CD4-positive, alpha-beta memory T cell (primary cell): ENCODE measurements around the gene RPL29. TPM values are rescaled to one million over a fixed set of nuclear protein-coding genes. Genes with fewer than 3 reads are reported as not detected.
A peak's percentile ranks its signal among the peaks of the same experiment; 100 is the strongest.

ENCODE experiments used
- CTCF ChIA-PET: fragments of 350-600 bp; sonication (Branson Sonifier 250); formaldehyde crosslinking; loops from one replicate; lab custom pipeline; 2021; ENCODE audit warnings: inconsistent platforms; ENCODE audit not compliant: partially characterized antibody; lab: Charles Lee
- POLR2A ChIA-PET: fragments of 350-600 bp; sonication (Branson Sonifier 250); formaldehyde crosslinking; loops from one replicate; lab custom pipeline; 2021; ENCODE audit not compliant: partially characterized antibody; lab: Charles Lee
- DNase-seq, 5 donors: peaks; one replicate each; pipeline versions ENCODE4 v3.0.0 to v3.0.0-alpha.2; 2020 to 2022; ENCODE audit warnings: mixed read lengths in 1 of 5
- H3K27ac ChIP-seq: one replicate; pipeline ENCODE4 v1.7.0; 2013; ENCODE audit warnings: low read depth, low read length
- H3K27me3 ChIP-seq: 2 replicates; pipeline ENCODE4 v1.7.0; 2013; ENCODE audit warnings: mild to moderate bottlenecking, low read length, moderate library complexity; ENCODE audit not compliant: insufficient read depth
- H3K36me3 ChIP-seq: 2 replicates; pipeline ENCODE4 v1.7.0; 2013; ENCODE audit warnings: mild to moderate bottlenecking, low read length, moderate library complexity; ENCODE audit not compliant: insufficient read depth
- H3K4me1 ChIP-seq: 2 replicates; pipeline ENCODE4 v1.7.0; 2013; ENCODE audit warnings: mild to moderate bottlenecking, low read length, moderate library complexity; ENCODE audit not compliant: insufficient read depth
- H3K4me3 ChIP-seq, 2 donors: one replicate each; pipeline ENCODE4 v1.7.0; 2013; ENCODE audit warnings: low read length in 2 of 2, mild to moderate bottlenecking in 1 of 2
- H3K9me3 ChIP-seq, 2 donors: one replicate each; pipeline ENCODE4 v1.7.0; 2013; ENCODE audit warnings: low read length in 2 of 2, control low read depth in 1 of 2; ENCODE audit not compliant: control insufficient read depth in 1 of 2
- H3K27ac Mint-ChIP-seq, 7 donors: one replicate each; pipeline ENCODE4 v1.8.0; 2020 to 2021; ENCODE audit warnings: mixed read lengths in 7 of 7, mild to moderate bottlenecking in 6 of 7, inconsistent platforms in 3 of 7, moderate library complexity in 3 of 7
- H3K27me3 Mint-ChIP-seq, 2 donors: one replicate each; pipeline ENCODE4 v1.8.0; 2020 to 2021; ENCODE audit warnings: mixed read lengths in 2 of 2
- H3K36me3 Mint-ChIP-seq, 2 donors: one replicate each; pipeline ENCODE4 v1.8.0; 2020 to 2021; ENCODE audit warnings: mixed read lengths in 2 of 2, inconsistent platforms in 1 of 2, mild to moderate bottlenecking in 1 of 2
- H3K4me1 Mint-ChIP-seq, 4 donors: one replicate each; pipeline ENCODE4 v1.8.0; 2020 to 2021; ENCODE audit warnings: mixed read lengths in 4 of 4, mild to moderate bottlenecking in 1 of 4
- H3K4me3 Mint-ChIP-seq, 8 donors: one replicate each; pipeline ENCODE4 v1.8.0; 2020 to 2021; ENCODE audit warnings: mixed read lengths in 8 of 8, mild to moderate bottlenecking in 7 of 8, moderate library complexity in 6 of 8, inconsistent platforms in 3 of 8
- H3K9me3 Mint-ChIP-seq, 8 donors: one replicate each; pipeline ENCODE4 v1.8.0; 2020 to 2021; ENCODE audit warnings: mixed read lengths in 8 of 8, mild to moderate bottlenecking in 5 of 8, inconsistent platforms in 3 of 8, moderate library complexity in 1 of 8
- intact Hi-C: fragments of 100-400 bp; cut with micrococcal nuclease; formaldehyde crosslinking; loops from one replicate; pipeline ENCODE4 v1.15.1; 2023
- polyA plus RNA-seq, 2 donors: library from polyadenylated mRNA; unstranded; fragments of 300-500 nt; fragmentation: Illumina TruSeq; gene quantifications; one replicate each; pipeline ENCODE4 v1.2.3, GENCODE V29; 2021
- total RNA-seq, 2 experiments: library from RNA; stranded (reverse); gene quantifications; one replicate each; pipeline ENCODE4 v1.2.3, GENCODE V29; 2021

The RPL29 gene
- total and polyA plus RNA-seq, 4 experiments from 2014 or later = 967 to 1,467 (median 1,266) TPM

GRCh38 chr3:52022323-52023100, 26.8 kb upstream of the RPL29 start:
- Histone ChIP-seq H3K4me1 (peaks cover 5% of the 10 kb centered on the region), H3K27me3 (no peaks in the 10 kb centered on the region), H3K27ac (no peak overlapping the region), H3K4me3 (no peak overlapping the region), H3K9me3 (no peaks in the 10 kb centered on the region), H3K36me3 (no peaks in the 10 kb centered on the region)
- H3K36me3 Mint-ChIP-seq = no peaks in the 10 kb centered on the region
- no peak overlapping the region for H3K27ac Mint-ChIP-seq
- H3K4me1 Mint-ChIP-seq = peaks cover 3 to 21% (median 7%) of the 10 kb centered on the region in 4 donors
- H3K27me3 Mint-ChIP-seq = no peaks in the 10 kb centered on the region
- ChIA-PET CTCF (interaction anchor here (1.1 kb wide), 1 partner anchor 19 kb away, joined by 3 read pairs; no protein-coding TSS in a partner anchor), POLR2A (no interaction called here)
- H3K4me3 Mint-ChIP-seq = no peak overlapping the region
- DNase-seq = no peak
- intact Hi-C loops = no loop called here
- H3K9me3 Mint-ChIP-seq = peaks cover 0 to 2% (median 0%) of the 10 kb centered on the region in 8 donors

GRCh38 chr3:52021489-52022268, 26.0 kb upstream of the RPL29 start:
- intact Hi-C loops = no loop called here
- no peaks in the 10 kb centered on the region for H3K9me3 ChIP-seq

GRCh38 chr3:52020796-52021195, 25.1 kb upstream of the RPL29 start:
- Mint-ChIP-seq H3K36me3 (no peaks in the 10 kb centered on the region), H3K4me3 (no peak overlapping the region), H3K27me3 (no peaks in the 10 kb centered on the region), H3K9me3 (peaks cover 0 to 2% (median 0%) of the 10 kb centered on the region in 8 donors), H3K27ac (peak overlapping the region in 1 of 7 donors; percentile 64), H3K4me1 (peaks cover 3 to 15% (median 7%) of the 10 kb centered on the region in 4 donors)
- Histone ChIP-seq H3K27ac (no peak overlapping the region), H3K4me3 (no peak overlapping the region), H3K36me3 (no peaks in the 10 kb centered on the region), H3K9me3 (no peaks in the 10 kb centered on the region), H3K27me3 (no peaks in the 10 kb centered on the region), H3K4me1 (peaks cover 5% of the 10 kb centered on the region)
- no peak for DNase-seq
- POLR2A ChIA-PET = no interaction called here
- CTCF ChIA-PET = no interaction called here
- intact Hi-C loops = no loop called here

More at GRCh38 chr3:52021489-52022268, 26.0 kb upstream of the RPL29 start:
- ChIA-PET CTCF (interaction anchor here (1.1 kb wide), 1 partner anchor 18 kb away, joined by 3 read pairs; no protein-coding TSS in a partner anchor), POLR2A (no interaction called here)
- no peak for DNase-seq
- Mint-ChIP-seq H3K4me3 (peak overlapping the region in 1 of 8 donors; percentile 20), H3K4me1 (peaks cover 3 to 21% (median 7%) of the 10 kb centered on the region in 4 donors), H3K36me3 (no peaks in the 10 kb centered on the region), H3K9me3 (peaks cover 0 to 2% (median 0%) of the 10 kb centered on the region in 8 donors), H3K27me3 (no peaks in the 10 kb centered on the region), H3K27ac (peak overlapping the region in 2 of 7 donors; percentile 49 to 84)
- H3K36me3 ChIP-seq = no peaks in the 10 kb centered on the region
- peaks cover 5% of the 10 kb centered on the region for H3K4me1 ChIP-seq
- no peak overlapping the region for H3K27ac ChIP-seq
- no peak overlapping the region for H3K4me3 ChIP-seq
- H3K27me3 ChIP-seq = no peaks in the 10 kb centered on the region

- Histone ChIP-seq H3K36me3 (no peaks in the 10 kb centered on the region), H3K4me3 (no peak overlapping the region), H3K9me3 (no peaks in the 10 kb centered on the region), H3K27ac (no peak overlapping the region), H3K27me3 (no peaks in the 10 kb centered on the region), H3K4me1 (peaks cover 5% of the 10 kb centered on the region)
- Mint-ChIP-seq H3K4me1 (peaks cover 0 to 6% (median 4%) of the 10 kb centered on the region in 4 donors), H3K36me3 (no peaks in the 10 kb centered on the region), H3K9me3 (peaks cover 0 to 2% (median 0%) of the 10 kb centered on the region in 8 donors), H3K27me3 (no peaks in the 10 kb centered on the region), H3K27ac (no peak overlapping the region), H3K4me3 (no peak overlapping the region)
- intact Hi-C loops = no loop called here
- ChIA-PET POLR2A (no interaction called here), CTCF (no interaction called here)
- DNase-seq = no peak
Measured at GRCh38 chr3:52019352-52020080, 23.8 kb upstream of the RPL29 start.

GRCh38 chr3:52018319-52019000, 22.8 kb upstream of the RPL29 start:
- no peak for DNase-seq
- H3K36me3 ChIP-seq = no peaks in the 10 kb centered on the region
- Mint-ChIP-seq H3K36me3 (no peaks in the 10 kb centered on the region), H3K27ac (peak overlapping the region in 1 of 7 donors; percentile 37), H3K4me1 (peaks cover 0 to 5% (median 1%) of the 10 kb centered on the region in 4 donors), H3K27me3 (no peaks in the 10 kb centered on the region), H3K4me3 (no peak overlapping the region), H3K9me3 (peaks cover 0 to 2% (median 0%) of the 10 kb centered on the region in 8 donors)
- H3K4me1 ChIP-seq = no peaks in the 10 kb centered on the region
- no peak overlapping the region for H3K27ac ChIP-seq
- no peaks in the 10 kb centered on the region for H3K9me3 ChIP-seq
- no peak overlapping the region for H3K4me3 ChIP-seq
- intact Hi-C loops = no loop called here
- ChIA-PET POLR2A (no interaction called here), CTCF (interaction anchor here (1.5 kb wide), 1 partner anchor 38 kb away, joined by 4 read pairs; no protein-coding TSS in a partner anchor)
- no peaks in the 10 kb centered on the region for H3K27me3 ChIP-seq

- Mint-ChIP-seq H3K27ac (no peak overlapping the region), H3K27me3 (no peaks in the 10 kb centered on the region), H3K4me1 (peaks cover 0 to 5% (median 1%) of the 10 kb centered on the region in 4 donors), H3K4me3 (no peak overlapping the region), H3K36me3 (no peaks in the 10 kb centered on the region), H3K9me3 (peaks cover 0 to 4% (median 0%) of the 10 kb centered on the region in 8 donors)
- H3K27me3 ChIP-seq = no peaks in the 10 kb centered on the region
- no peaks in the 10 kb centered on the region for H3K4me1 ChIP-seq
- POLR2A ChIA-PET = no interaction called here
- H3K4me3 ChIP-seq = no peak overlapping the region
- no peak for DNase-seq
- H3K36me3 ChIP-seq = no peaks in the 10 kb centered on the region
- intact Hi-C loops = no loop called here
- no peaks in the 10 kb centered on the region for H3K9me3 ChIP-seq
- CTCF ChIA-PET = interaction anchor here (1.5 kb wide), 1 partner anchor 39 kb away, joined by 4 read pairs; no protein-coding TSS in a partner anchor
- H3K27ac ChIP-seq = no peak overlapping the region
Measured at GRCh38 chr3:52017586-52017985, 21.9 kb upstream of the RPL29 start.
